SJSA1 (cell line): ENCODE results near the gene FN1. TPM values are rescaled to one million over a fixed set of nuclear protein-coding genes. Genes with fewer than 3 reads are reported as not detected.
"Not testable (repeated sequence)": the region's sequence is repeated elsewhere in the genome, so short reads cannot be mapped to it uniquely, and the experiment has no call there.

ENCODE experiments used
- DNase-seq, 2 experiments: peaks; one replicate each; pipeline ENCODE4 v3.0.0-alpha.2; 2015 to 2020; ENCODE audit warnings: low spot score in 2 of 2, low read depth in 1 of 2
- H3K27ac ChIP-seq: fragments of 250-450 bp; sonication (Bioruptor Pico); 2 replicates; pipeline ENCODE4 v1.5.1; 2020; ENCODE audit warnings: mild to moderate bottlenecking, moderate library complexity
- H3K27me3 ChIP-seq: fragments of 250-450 bp; sonication (Bioruptor Pico); replicated peaks from 2 replicates; pipeline ENCODE4 v1.5.1; 2020; ENCODE audit warnings: mild to moderate bottlenecking, moderate library complexity
- H3K36me3 ChIP-seq: fragments of 250-450 bp; sonication (Bioruptor Pico); 2 replicates; pipeline ENCODE4 v1.5.1; 2020; ENCODE audit warnings: mild to moderate bottlenecking
- H3K4me1 ChIP-seq: fragments of 250-450 bp; sonication (Bioruptor Pico); replicated peaks from 2 replicates; pipeline ENCODE4 v1.6.1; 2021; ENCODE audit warnings: mild to moderate bottlenecking
- H3K4me3 ChIP-seq: fragments of 250-450 bp; sonication (Bioruptor Pico); 2 replicates; pipeline ENCODE4 v1.5.1; 2020; ENCODE audit warnings: mild to moderate bottlenecking
- H3K9me3 ChIP-seq: fragments of 250-450 bp; sonication (Bioruptor Pico); replicated peaks from 2 replicates; pipeline ENCODE4 v1.5.1; 2020; ENCODE audit warnings: mild to moderate bottlenecking
- total RNA-seq: library from RNA; depleted of rRNA; stranded (reverse); fragments of >200 nt; shearing (Covaris generic); gene quantifications from 2 replicates; pipeline ENCODE4 v1.2.3, GENCODE V29; 2014

FN1 gene
- total RNA-seq, 1 experiment from 2014 or later, result 887 TPM

- no peaks in the 10 kb centered on the region for H3K27me3 ChIP-seq
- peaks cover 81% of the 10 kb centered on the region for H3K36me3 ChIP-seq
- no peak overlapping the region for H3K4me3 ChIP-seq
- H3K27ac ChIP-seq, result no peak overlapping the region
- no peaks in the 10 kb centered on the region for H3K4me1 ChIP-seq
- no peak for DNase-seq
- H3K9me3 ChIP-seq, result no peaks in the 10 kb centered on the region
These were observed 73.8 kb downstream of the FN1 start for GRCh38 chr2:215361876-215362561.

- DNase-seq, result no peak
- peaks cover 75% of the 10 kb centered on the region for H3K36me3 ChIP-seq
These were observed 74.5 kb downstream of the FN1 start for GRCh38 chr2:215361211-215361875.

DNA sequence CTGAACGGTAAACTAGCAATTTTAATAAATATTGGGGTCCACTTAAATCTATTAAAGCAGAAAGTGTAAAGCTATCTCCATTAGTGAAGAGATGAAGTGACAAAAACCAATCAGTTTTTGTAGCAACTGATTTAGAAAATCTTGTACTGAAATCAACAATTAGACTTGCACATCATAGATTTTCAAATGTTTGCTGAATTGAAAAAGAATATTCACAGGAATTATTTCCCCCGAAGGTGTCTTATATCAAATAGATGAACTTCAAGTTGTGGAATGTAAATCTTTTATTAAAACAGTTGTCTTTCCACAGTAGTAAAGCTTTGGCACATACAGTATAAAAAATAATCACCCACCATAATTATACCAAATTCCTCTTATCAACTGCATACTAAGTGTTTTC lies 75.3 kb downstream of the FN1 start:
- Histone ChIP-seq H3K27me3 (no peaks in the 10 kb centered on the region), H3K4me3 (no peak overlapping the region), H3K4me1 (no peaks in the 10 kb centered on the region), H3K27ac (no peak overlapping the region), H3K36me3 (peaks cover 69% of the 10 kb centered on the region), H3K9me3 (no peaks in the 10 kb centered on the region)
- no peak for DNase-seq

More at GRCh38 chr2:215361211-215361875, 74.5 kb downstream of the FN1 start:
- no peaks in the 10 kb centered on the region for H3K27me3 ChIP-seq
- no peak overlapping the region for H3K4me3 ChIP-seq
- H3K4me1 ChIP-seq, result no peaks in the 10 kb centered on the region
- H3K9me3 ChIP-seq, result no peaks in the 10 kb centered on the region
- no peak overlapping the region for H3K27ac ChIP-seq

- DNase-seq, H3K27me3 ChIP-seq, H3K27ac ChIP-seq, H3K4me1 ChIP-seq, H3K9me3 ChIP-seq, H3K4me3 ChIP-seq: not testable (repeated sequence)
- peaks cover 64% of the 10 kb centered on the region for H3K36me3 ChIP-seq
These were observed 75.8 kb downstream of the FN1 start for GRCh38 chr2:215360059-215360458.

GRCh38 chr2:215359576-215359922 lies 76.3 kb downstream of the FN1 start:
- Histone ChIP-seq H3K36me3 (peaks cover 59% of the 10 kb centered on the region), H3K9me3 (no peaks in the 10 kb centered on the region), H3K27me3 (no peaks in the 10 kb centered on the region), H3K27ac (no peak overlapping the region), H3K4me1 (no peaks in the 10 kb centered on the region), H3K4me3 (no peak overlapping the region)
- no peak for DNase-seq

DNA sequence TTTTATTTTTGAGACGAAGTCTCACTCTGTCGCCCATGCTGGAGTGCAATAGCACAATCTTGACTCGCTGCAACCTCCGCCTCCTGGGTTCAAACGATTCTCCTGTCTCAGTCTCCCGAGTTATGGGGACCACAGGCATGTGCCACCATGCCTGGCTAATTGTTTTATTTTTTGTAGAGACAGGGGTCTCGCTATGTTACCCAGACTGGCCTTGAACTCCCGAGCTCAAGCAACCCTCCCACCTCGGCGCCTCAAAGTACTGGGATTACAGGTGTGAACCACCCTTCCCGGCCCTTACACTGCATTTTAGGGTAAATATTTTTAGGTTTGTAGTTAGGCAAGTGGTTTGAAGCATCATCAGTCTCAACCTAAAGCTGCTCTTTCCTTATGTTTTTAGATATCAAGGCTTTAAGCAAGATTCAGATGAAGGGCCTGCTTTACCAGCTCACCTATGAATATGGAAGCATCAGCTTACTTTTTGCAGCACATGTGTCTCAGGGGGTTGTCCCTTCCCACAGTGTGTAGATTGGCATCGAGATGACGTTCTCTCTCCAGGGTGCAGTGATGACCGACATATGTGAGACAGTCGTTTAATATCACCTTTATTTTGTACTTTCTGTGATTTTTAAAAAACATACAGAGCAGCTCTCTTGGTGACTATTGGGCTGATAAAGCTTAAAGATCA lies 76.8 kb downstream of the FN1 start:
- Histone ChIP-seq H3K4me1 (no peaks in the 10 kb centered on the region), H3K27ac (no peak overlapping the region), H3K36me3 (peaks cover 54% of the 10 kb centered on the region), H3K27me3 (no peaks in the 10 kb centered on the region), H3K4me3 (no peak overlapping the region), H3K9me3 (no peaks in the 10 kb centered on the region)
- DNase-seq, result no peak

- DNase-seq, result no peak
- Histone ChIP-seq H3K27ac (no peak overlapping the region), H3K36me3 (peaks cover 47% of the 10 kb centered on the region), H3K4me3 (no peak overlapping the region), H3K27me3 (no peaks in the 10 kb centered on the region), H3K9me3 (no peaks in the 10 kb centered on the region), H3K4me1 (no peaks in the 10 kb centered on the region)
These were observed 77.5 kb downstream of the FN1 start for GRCh38 chr2:215358312-215358845.

- Histone ChIP-seq H3K4me1 (no peaks in the 10 kb centered on the region), H3K27me3 (no peaks in the 10 kb centered on the region), H3K36me3 (peaks cover 40% of the 10 kb centered on the region), H3K9me3 (no peaks in the 10 kb centered on the region), H3K27ac (no peak overlapping the region), H3K4me3 (no peak overlapping the region)
- DNase-seq, result no peak
These were observed 78.2 kb downstream of the FN1 start for GRCh38 chr2:215357660-215358059.

DNA sequence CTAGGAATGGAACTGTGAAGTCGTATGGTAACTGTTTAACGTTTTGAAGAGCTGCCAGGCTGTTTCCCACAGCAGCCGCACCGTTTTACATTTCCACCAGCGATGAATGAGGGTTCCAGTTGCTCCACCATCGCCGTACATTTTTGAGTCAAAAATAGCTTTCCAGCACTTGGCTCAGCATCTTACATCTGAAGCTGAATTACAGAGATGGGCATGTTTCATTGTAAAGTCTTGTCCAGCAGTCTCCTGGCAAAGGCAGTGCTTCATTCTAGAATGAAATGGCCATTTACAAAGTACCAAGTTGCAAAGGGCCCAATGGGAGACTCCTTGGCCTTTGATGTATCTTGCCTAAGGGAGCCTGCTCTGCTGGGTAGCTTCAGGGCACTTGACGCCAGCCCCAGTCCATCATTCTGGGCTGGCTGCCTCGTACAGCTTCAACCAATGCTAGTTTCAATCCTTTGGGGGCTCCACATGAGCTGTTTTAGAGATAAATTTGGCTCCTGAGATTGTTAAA lies 78.9 kb downstream of the FN1 start:
- Histone ChIP-seq H3K27me3 (no peaks in the 10 kb centered on the region), H3K9me3 (no peaks in the 10 kb centered on the region), H3K27ac (no peak overlapping the region), H3K36me3 (peaks cover 34% of the 10 kb centered on the region), H3K4me1 (no peaks in the 10 kb centered on the region), H3K4me3 (no peak overlapping the region)
- DNase-seq, result no peak

DNA sequence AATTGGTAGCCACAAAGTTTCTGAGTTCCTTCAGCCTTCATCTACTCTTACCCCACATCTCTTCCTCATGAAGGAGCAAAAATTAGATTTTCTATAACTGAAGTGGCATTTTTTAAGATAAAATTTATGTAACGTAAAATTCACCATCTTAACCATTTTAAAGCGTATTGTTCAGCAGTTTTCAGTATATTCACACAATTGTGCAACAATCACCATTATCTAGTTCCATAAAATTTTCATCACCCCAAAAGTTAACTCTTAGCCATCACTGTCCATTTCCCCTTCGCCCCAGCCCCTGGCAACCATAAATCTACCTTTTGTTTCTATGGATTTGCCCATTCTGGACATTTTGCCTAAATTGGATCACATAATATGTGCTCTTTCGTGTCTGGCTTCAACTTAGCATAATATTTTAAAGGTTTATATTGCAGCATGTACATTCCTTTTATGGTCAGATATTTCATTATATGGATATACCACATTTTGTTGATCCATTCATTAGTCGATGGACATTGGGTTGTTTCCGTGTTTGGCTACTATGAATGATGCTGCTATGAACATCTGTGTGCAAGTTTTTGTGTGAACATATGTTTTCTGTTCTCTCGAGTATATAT lies 79.4 kb downstream of the FN1 start:
- Histone ChIP-seq H3K27me3 (no peaks in the 10 kb centered on the region), H3K9me3 (no peaks in the 10 kb centered on the region), H3K4me3 (no peak overlapping the region), H3K27ac (no peak overlapping the region), H3K36me3 (peaks cover 28% of the 10 kb centered on the region), H3K4me1 (no peaks in the 10 kb centered on the region)
- no peak for DNase-seq

DNA sequence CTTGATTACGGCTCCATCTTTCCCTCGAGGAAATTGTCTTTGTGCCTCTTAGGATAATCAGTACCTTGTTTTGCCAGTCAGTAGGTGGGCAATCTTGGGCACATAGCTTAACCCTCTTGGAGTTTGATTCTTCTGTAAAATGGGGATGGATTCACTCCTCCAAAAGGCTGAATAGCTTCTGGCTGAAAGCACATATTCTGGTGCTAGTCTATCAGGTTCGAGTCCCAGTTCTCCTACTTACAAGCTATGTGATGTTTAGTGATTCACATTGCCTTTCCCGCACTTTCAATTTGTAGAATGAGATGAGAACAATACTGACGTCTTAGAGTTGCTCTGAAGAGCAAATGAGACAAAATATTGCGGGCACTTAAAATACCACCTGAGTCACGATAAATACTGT lies 80.1 kb downstream of the FN1 start:
- no peaks in the 10 kb centered on the region for H3K27me3 ChIP-seq
- no peak for DNase-seq
- peaks cover 25% of the 10 kb centered on the region for H3K36me3 ChIP-seq
- H3K9me3 ChIP-seq, result no peaks in the 10 kb centered on the region
- no peaks in the 10 kb centered on the region for H3K4me1 ChIP-seq
- no peak overlapping the region for H3K4me3 ChIP-seq
- no peak overlapping the region for H3K27ac ChIP-seq

DNA sequence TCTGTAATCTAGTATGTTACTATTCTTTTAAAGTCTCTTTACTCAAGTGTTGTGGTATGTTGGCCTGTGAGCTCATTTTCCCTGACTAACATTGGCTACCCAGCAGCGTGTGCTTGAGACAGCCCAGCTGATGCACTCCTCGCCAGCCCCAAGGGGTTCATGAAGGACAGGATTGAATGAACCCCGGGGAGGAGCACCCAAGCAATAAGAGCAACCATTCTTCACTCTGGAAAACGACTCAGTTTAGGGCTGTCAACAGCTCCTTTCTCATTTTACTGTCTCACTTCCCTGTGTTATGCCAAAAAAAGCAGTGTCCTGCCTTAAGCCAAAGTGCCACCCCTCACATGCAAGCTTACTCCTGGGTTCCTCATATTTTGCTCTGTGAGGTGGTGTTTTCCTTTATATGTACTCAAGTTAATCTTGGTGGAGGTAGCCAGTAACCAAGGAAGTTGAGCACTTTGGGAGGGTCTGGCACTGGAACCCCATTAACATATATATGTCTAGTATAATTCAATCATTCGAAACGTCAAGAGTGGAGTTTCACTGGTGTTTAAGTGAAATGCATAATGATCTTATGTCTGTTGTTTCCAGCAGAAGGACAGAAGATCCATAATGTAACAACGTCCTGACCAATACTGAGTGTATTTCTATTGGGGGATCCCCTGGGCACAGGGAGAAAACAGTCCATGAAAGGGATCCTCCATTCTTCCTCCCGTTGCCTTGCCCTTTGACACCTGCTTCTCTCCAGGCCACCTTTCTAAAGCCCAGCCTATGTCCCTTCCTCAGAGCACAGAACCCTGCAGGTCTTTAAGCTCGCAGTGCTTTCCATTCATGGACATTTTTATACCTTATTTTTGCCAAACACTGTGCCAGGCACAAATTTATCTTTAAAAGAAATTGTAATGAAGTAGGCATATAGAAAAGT lies 80.8 kb downstream of the FN1 start:
- no peak overlapping the region for H3K4me3 ChIP-seq
- H3K9me3 ChIP-seq, result no peaks in the 10 kb centered on the region
- no peaks in the 10 kb centered on the region for H3K4me1 ChIP-seq
- no peak for DNase-seq
- H3K27ac ChIP-seq, result no peak overlapping the region
- no peaks in the 10 kb centered on the region for H3K27me3 ChIP-seq
- H3K36me3 ChIP-seq, result peaks cover 25% of the 10 kb centered on the region

GRCh38 chr2:215352602-215353001 lies 83.3 kb downstream of the FN1 start:
- H3K27ac ChIP-seq, result no peak overlapping the region
- DNase-seq, result no peak
- H3K4me3 ChIP-seq, result no peak overlapping the region
- no peaks in the 10 kb centered on the region for H3K9me3 ChIP-seq
- no peaks in the 10 kb centered on the region for H3K4me1 ChIP-seq
- H3K36me3 ChIP-seq, result peaks cover 26% of the 10 kb centered on the region
- no peaks in the 10 kb centered on the region for H3K27me3 ChIP-seq
